Anterior cingulate cortex (tissue), 58 donors: Measurements from ENCODE around the gene ITFG2.

Experiments used
- DNase-seq, 58 donors: peaks; one replicate each; lab custom pipeline; 2025; lab: John Stamatoyannopoulos, UW

The ITFG2 gene

GRCh38 chr12:2826036-2826435 lies 13.6 kb downstream of the ITFG2 start:
- no peak for DNase-seq

- DNase-seq, result no peak
These were observed 14.4 kb downstream of the ITFG2 start for GRCh38 chr12:2826721-2827515.

GRCh38 chr12:2829275-2829674 lies 16.8 kb downstream of the ITFG2 start:
- DNase-seq, result no peak

GRCh38 chr12:2832550-2833127 lies 20.2 kb downstream of the ITFG2 start:
- no peak for DNase-seq

GRCh38 chr12:2833327-2833726 lies 20.9 kb downstream of the ITFG2 start:
- no peak for DNase-seq

- DNase-seq, result peak in 1 of 58 donors; percentile 2
These were observed 21.3 kb downstream of the ITFG2 start for GRCh38 chr12:2833810-2834209.

- DNase-seq, result peak in 56 of 58 donors; percentile 6 to 84 (median 57)
These were observed 22.4 kb downstream of the ITFG2 start, which contains the start of gene NRIP2 for GRCh38 chr12:2834581-2835491. Gene NRIP2, minus strand, starts transcription at chr12:2835035. Its CDS starts 52 bp downstream, at chr12:2834983.

GRCh38 chr12:2835691-2836403 lies 23.4 kb downstream of the ITFG2 start:
- DNase-seq, result no peak

- DNase-seq, result no peak
These were observed 24.1 kb downstream of the ITFG2 start for GRCh38 chr12:2836574-2836973.

GRCh38 chr12:2841056-2841650 lies 28.7 kb downstream of the ITFG2 start:
- peak in 1 of 58 donors; percentile 65 for DNase-seq

GRCh38 chr12:2842948-2843347 lies 30.5 kb downstream of the ITFG2 start:
- no peak for DNase-seq

GRCh38 chr12:2844786-2845185 lies 32.3 kb downstream of the ITFG2 start:
- no peak for DNase-seq

- DNase-seq, result no peak
These were observed 32.8 kb downstream of the ITFG2 start for GRCh38 chr12:2845280-2845679.

GRCh38 chr12:2851931-2852330 lies 39.5 kb downstream of the ITFG2 start:
- no peak for DNase-seq

GRCh38 chr12:2853626-2854025 lies 41.2 kb downstream of the ITFG2 start:
- DNase-seq, result peak in 55 of 58 donors; percentile 5 to 84 (median 56)

GRCh38 chr12:2854669-2855453 lies 42.4 kb downstream of the ITFG2 start:
- DNase-seq, result no peak

- no peak for DNase-seq
These were observed 43.1 kb downstream of the ITFG2 start for GRCh38 chr12:2855546-2855945.

- no peak for DNase-seq
These were observed 43.6 kb downstream of the ITFG2 start for GRCh38 chr12:2856051-2856450.

- no peak for DNase-seq
These were observed 44.6 kb downstream of the ITFG2 start, which contains the start of gene TEX52 for GRCh38 chr12:2857021-2857431. Gene TEX52, minus strand, starts transcription at chr12:2857039. Its CDS starts 13 bp downstream, at chr12:2857026.
